ENCODE data around the gene CHMP2A.
A peak's percentile ranks its signal among the peaks of the same experiment; 100 is the strongest.

The CHMP2A gene

GRCh38 chr19:58557221-58558065 is 2.5 kb upstream of the CHMP2A start:
- peaks cover 23% of the 10 kb centered on the region for H3K36me3 ChIP-seq (ENCODE audit: insufficient read depth, low read length)
- H3K4me3 ChIP-seq (ENCODE audit: low read depth in 1 of 2, low read length in 2 of 2) = peak overlapping the region; percentile 62 to 98
- H3K27ac ChIP-seq (ENCODE audit: low read depth, low read length) = peak overlapping the region; percentile 79
- H3K27me3 ChIP-seq (ENCODE audit: control insufficient read depth in 1 of 2, insufficient read depth in 2 of 2, low read length in 2 of 2) = no peaks in the 10 kb centered on the region
- peaks cover 58% of the 10 kb centered on the region for H3K4me1 ChIP-seq (ENCODE audit: insufficient read depth, low read length)
- no peaks in the 10 kb centered on the region for H3K9me3 ChIP-seq (ENCODE audit: low read length)
- peak overlapping the region; percentile 99 for H3K9ac ChIP-seq (ENCODE audit: low read length)

- Histone ChIP-seq H3K9me3 (ENCODE audit: low read length) (no peaks in the 10 kb centered on the region), H3K4me1 (ENCODE audit: insufficient read depth, low read length) (peaks cover 54% of the 10 kb centered on the region), H3K27me3 (ENCODE audit: control insufficient read depth in 1 of 2, insufficient read depth in 2 of 2, low read length in 2 of 2) (no peaks in the 10 kb centered on the region), H3K27ac (ENCODE audit: low read depth, low read length) (peak overlapping the region; percentile 79), H3K36me3 (ENCODE audit: insufficient read depth, low read length) (peaks cover 30% of the 10 kb centered on the region), H3K9ac (ENCODE audit: low read length) (peak overlapping the region; percentile 99), H3K4me3 (ENCODE audit: low read depth in 1 of 2, low read length in 2 of 2) (peak overlapping the region; percentile 62 to 98)
Measured at GRCh38 chr19:58556622-58557220, 1.8 kb upstream of the CHMP2A start.

- Histone ChIP-seq H3K4me3 (ENCODE audit: low read depth in 1 of 2, low read length in 2 of 2) (no peak overlapping the region), H3K27ac (ENCODE audit: low read depth, low read length) (peak overlapping the region; percentile 87), H3K4me1 (ENCODE audit: insufficient read depth, low read length) (peaks cover 47% of the 10 kb centered on the region)
Measured at GRCh38 chr19:58555920-58556621, 1.2 kb upstream of the CHMP2A start.

GRCh38 chr19:58555369-58555885 is 522 bp upstream of the CHMP2A start:
- Histone ChIP-seq H3K9me3 (ENCODE audit: low read length) (no peaks in the 10 kb centered on the region), H3K27ac (ENCODE audit: low read depth, low read length) (peak overlapping the region; percentile 87), H3K4me1 (ENCODE audit: insufficient read depth, low read length) (peaks cover 42% of the 10 kb centered on the region), H3K9ac (ENCODE audit: low read length) (peak overlapping the region; percentile 37), H3K4me3 (ENCODE audit: low read depth in 1 of 2, low read length in 2 of 2) (peak overlapping the region; percentile 55 to 97), H3K36me3 (ENCODE audit: insufficient read depth, low read length) (peaks cover 43% of the 10 kb centered on the region), H3K27me3 (ENCODE audit: control insufficient read depth in 1 of 2, insufficient read depth in 2 of 2, low read length in 2 of 2) (no peaks in the 10 kb centered on the region)

More at GRCh38 chr19:58555920-58556621, 1.2 kb upstream of the CHMP2A start:
- peaks cover 37% of the 10 kb centered on the region for H3K36me3 ChIP-seq (ENCODE audit: insufficient read depth, low read length)
- no peak overlapping the region for H3K9ac ChIP-seq (ENCODE audit: low read length)
- H3K9me3 ChIP-seq (ENCODE audit: low read length) = no peaks in the 10 kb centered on the region
- H3K27me3 ChIP-seq (ENCODE audit: control insufficient read depth in 1 of 2, insufficient read depth in 2 of 2, low read length in 2 of 2) = no peaks in the 10 kb centered on the region

GRCh38 chr19:58553799-58554493 is 959 bp downstream of the CHMP2A start:
- no peaks in the 10 kb centered on the region for H3K9me3 ChIP-seq (ENCODE audit: low read length)
- peaks cover 58% of the 10 kb centered on the region for H3K36me3 ChIP-seq (ENCODE audit: insufficient read depth, low read length)
- H3K9ac ChIP-seq (ENCODE audit: low read length) = peak overlapping the region; percentile 92
- H3K4me1 ChIP-seq (ENCODE audit: insufficient read depth, low read length) = peaks cover 33% of the 10 kb centered on the region
- no peaks in the 10 kb centered on the region for H3K27me3 ChIP-seq (ENCODE audit: control insufficient read depth in 1 of 2, insufficient read depth in 2 of 2, low read length in 2 of 2)
- H3K4me3 ChIP-seq (ENCODE audit: low read depth in 1 of 2, low read length in 2 of 2) = peak overlapping the region; percentile 55 to 97
- peak overlapping the region; percentile 87 for H3K27ac ChIP-seq (ENCODE audit: low read depth, low read length)

GRCh38 chr19:58552655-58553054 is 2.2 kb downstream of the CHMP2A start:
- Histone ChIP-seq H3K4me1 (ENCODE audit: insufficient read depth, low read length) (peaks cover 33% of the 10 kb centered on the region), H3K36me3 (ENCODE audit: insufficient read depth, low read length) (peaks cover 71% of the 10 kb centered on the region), H3K27me3 (ENCODE audit: control insufficient read depth in 1 of 2, insufficient read depth in 2 of 2, low read length in 2 of 2) (no peaks in the 10 kb centered on the region)

GRCh38 chr19:58551577-58552471 is 3.1 kb downstream of the CHMP2A start:
- H3K36me3 ChIP-seq (ENCODE audit: insufficient read depth, low read length) = peaks cover 75% of the 10 kb centered on the region
- H3K4me3 ChIP-seq (ENCODE audit: low read depth in 1 of 2, low read length in 2 of 2) = no peak overlapping the region
- H3K4me1 ChIP-seq (ENCODE audit: insufficient read depth, low read length) = peaks cover 33% of the 10 kb centered on the region
- H3K27me3 ChIP-seq (ENCODE audit: control insufficient read depth in 1 of 2, insufficient read depth in 2 of 2, low read length in 2 of 2) = no peaks in the 10 kb centered on the region
- no peak overlapping the region for H3K27ac ChIP-seq (ENCODE audit: low read depth, low read length)
- H3K9ac ChIP-seq (ENCODE audit: low read length) = no peak overlapping the region
- no peaks in the 10 kb centered on the region for H3K9me3 ChIP-seq (ENCODE audit: low read length)

More at GRCh38 chr19:58552655-58553054, 2.2 kb downstream of the CHMP2A start:
- no peak overlapping the region for H3K4me3 ChIP-seq (ENCODE audit: low read depth in 1 of 2, low read length in 2 of 2)
- H3K9ac ChIP-seq (ENCODE audit: low read length) = no peak overlapping the region
- no peaks in the 10 kb centered on the region for H3K9me3 ChIP-seq (ENCODE audit: low read length)
- no peak overlapping the region for H3K27ac ChIP-seq (ENCODE audit: low read depth, low read length)

GRCh38 chr19:58551123-58551497 is 3.8 kb downstream of the CHMP2A start:
- Histone ChIP-seq H3K9ac (ENCODE audit: low read length) (no peak overlapping the region), H3K36me3 (ENCODE audit: insufficient read depth, low read length) (peaks cover 73% of the 10 kb centered on the region)

GRCh38 chr19:58550362-58551122 is 4.4 kb downstream of the CHMP2A start:
- Histone ChIP-seq H3K27me3 (ENCODE audit: control insufficient read depth in 1 of 2, insufficient read depth in 2 of 2, low read length in 2 of 2) (no peaks in the 10 kb centered on the region), H3K9ac (ENCODE audit: low read length) (no peak overlapping the region), H3K4me3 (ENCODE audit: low read depth in 1 of 2, low read length in 2 of 2) (no peak overlapping the region), H3K4me1 (ENCODE audit: insufficient read depth, low read length) (peaks cover 37% of the 10 kb centered on the region), H3K9me3 (ENCODE audit: low read length) (no peaks in the 10 kb centered on the region), H3K27ac (ENCODE audit: low read depth, low read length) (no peak overlapping the region), H3K36me3 (ENCODE audit: insufficient read depth, low read length) (peaks cover 76% of the 10 kb centered on the region)

More at GRCh38 chr19:58551123-58551497, 3.8 kb downstream of the CHMP2A start:
- no peak overlapping the region for H3K4me3 ChIP-seq (ENCODE audit: low read depth in 1 of 2, low read length in 2 of 2)
- H3K27me3 ChIP-seq (ENCODE audit: control insufficient read depth in 1 of 2, insufficient read depth in 2 of 2, low read length in 2 of 2) = no peaks in the 10 kb centered on the region
- H3K4me1 ChIP-seq (ENCODE audit: insufficient read depth, low read length) = peaks cover 33% of the 10 kb centered on the region
- no peaks in the 10 kb centered on the region for H3K9me3 ChIP-seq (ENCODE audit: low read length)
- H3K27ac ChIP-seq (ENCODE audit: low read depth, low read length) = no peak overlapping the region
